Measurements from ENCODE around the gene SSH2. TPM values are rescaled to one million over a fixed set of nuclear protein-coding genes. Genes with fewer than 3 reads are reported as not detected.

The SSH2 gene
- total and polyA plus RNA-seq, 2 of the 13 experiments (the other 11 are each of a cell fraction or from before 2014, with no cell fraction given), result 6.0 to 6.4 TPM

DNA sequence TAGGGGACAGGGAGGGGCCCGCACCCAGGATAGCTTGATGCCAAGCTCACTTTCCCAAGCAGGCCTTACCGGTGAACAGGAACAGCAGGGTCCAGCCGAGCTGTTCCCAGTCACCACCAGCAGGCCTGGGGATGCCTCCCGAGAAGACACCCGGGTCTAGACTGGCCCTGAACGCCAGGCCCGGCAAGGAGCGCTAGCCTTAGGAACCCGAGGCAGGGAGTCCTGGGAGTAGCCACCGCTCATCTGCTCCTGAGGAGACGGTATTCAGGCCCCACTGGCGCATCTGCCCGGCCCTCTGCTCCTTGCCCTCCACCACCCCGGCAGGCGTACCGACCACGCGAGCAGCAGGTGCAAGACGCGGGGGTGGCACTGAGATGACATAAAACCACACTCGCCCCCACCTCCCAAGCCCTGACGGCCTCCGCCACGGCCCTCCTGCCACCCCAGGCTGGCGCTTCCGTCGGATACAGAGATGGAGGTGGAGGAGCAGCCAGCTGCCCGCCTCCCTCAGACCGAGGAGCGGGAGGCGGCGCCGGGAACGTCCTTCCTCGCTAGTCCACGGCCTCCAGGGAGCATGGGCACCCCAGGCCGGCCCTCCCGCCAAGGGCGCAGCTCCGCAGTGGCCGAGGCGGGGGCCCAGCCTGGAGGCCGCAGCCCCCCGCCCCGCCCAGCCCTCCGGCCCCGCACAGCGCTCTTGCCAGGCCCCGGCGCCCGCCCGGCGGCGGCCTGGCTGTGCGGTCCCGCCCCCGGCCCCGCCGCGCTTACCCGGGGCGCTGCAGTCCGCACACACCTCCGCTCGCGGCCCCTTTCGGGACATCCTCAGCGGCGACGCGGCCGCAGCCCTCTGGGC lies 341.2 kb downstream of the SSH2 start (continued):
- TF ChIP-seq HNRNPL (IDR thresholded peaks at IDR 0.05; ENCODE audit: low read depth, low read length), result no peak
- TF ChIP-seq, protein P1, sequence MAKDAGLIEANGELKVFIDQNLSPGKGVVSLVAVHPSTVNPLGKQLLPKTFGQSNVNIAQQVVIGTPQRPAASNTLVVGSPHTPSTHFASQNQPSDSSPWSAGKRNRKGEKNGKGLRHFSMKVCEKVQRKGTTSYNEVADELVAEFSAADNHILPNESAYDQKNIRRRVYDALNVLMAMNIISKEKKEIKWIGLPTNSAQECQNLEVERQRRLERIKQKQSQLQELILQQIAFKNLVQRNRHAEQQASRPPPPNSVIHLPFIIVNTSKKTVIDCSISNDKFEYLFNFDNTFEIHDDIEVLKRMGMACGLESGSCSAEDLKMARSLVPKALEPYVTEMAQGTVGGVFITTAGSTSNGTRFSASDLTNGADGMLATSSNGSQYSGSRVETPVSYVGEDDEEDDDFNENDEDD (CRISPR knock-in tag; IDR thresholded peaks at IDR 0.05; ENCODE audit: borderline replicate concordance), result 0 out of 2 replicates have a peak, but pooled peaks have one; percentile 15
- TF ChIP-seq, protein P2, sequence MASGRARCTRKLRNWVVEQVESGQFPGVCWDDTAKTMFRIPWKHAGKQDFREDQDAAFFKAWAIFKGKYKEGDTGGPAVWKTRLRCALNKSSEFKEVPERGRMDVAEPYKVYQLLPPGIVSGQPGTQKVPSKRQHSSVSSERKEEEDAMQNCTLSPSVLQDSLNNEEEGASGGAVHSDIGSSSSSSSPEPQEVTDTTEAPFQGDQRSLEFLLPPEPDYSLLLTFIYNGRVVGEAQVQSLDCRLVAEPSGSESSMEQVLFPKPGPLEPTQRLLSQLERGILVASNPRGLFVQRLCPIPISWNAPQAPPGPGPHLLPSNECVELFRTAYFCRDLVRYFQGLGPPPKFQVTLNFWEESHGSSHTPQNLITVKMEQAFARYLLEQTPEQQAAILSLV (CRISPR knock-in tag; IDR thresholded peaks at IDR 0.05; ENCODE audit: borderline replicate concordance), result 0 out of 2 replicates have a peak, but pooled peaks have one; percentile 24
- TF ChIP-seq HNRNPLL (IDR thresholded peaks at IDR 0.05; ENCODE audit: low read depth, low read length, poor library complexity, severe bottlenecking), result peak; percentile 32
- 0 out of 2 replicates have a peak, but pooled peaks have one; percentile 47 for TF ChIP-seq HDAC1 (CRISPR knock-in tag; IDR thresholded peaks at IDR 0.05)
- no peak for TF ChIP-seq ZNF652 (CRISPR knock-in tag; IDR thresholded peaks at IDR 0.05; ENCODE audit: borderline replicate concordance, low read depth)
- 0 out of 2 replicates have a peak, but pooled peaks have one; percentile 12 for TF ChIP-seq TSC22D2 (CRISPR knock-in tag; IDR thresholded peaks at IDR 0.05; ENCODE audit: borderline replicate concordance)
- no peak for TF ChIP-seq CHCHD3 (CRISPR knock-in tag; IDR thresholded peaks at IDR 0.05)

Measured in HepG2 (cell line).